Psoas muscle (tissue), 8 donors: ENCODE measurements around the gene AURKAIP1. TPM values are rescaled to one million over a fixed set of nuclear protein-coding genes. Genes with fewer than 3 reads are reported as not detected.
A peak's percentile ranks its signal among the peaks of the same experiment; 100 is the strongest.
"Not testable (repeated sequence)": the region's sequence is repeated elsewhere in the genome, so short reads cannot be mapped to it uniquely, and the experiment has no call there.

Experiments
- ATAC-seq, 4 donors: fragments of 200-7000 bp; cut with Tn5 transposase; one replicate each; pipeline ENCODE4 v1.9.1; 2020; ENCODE audit warnings: moderate library complexity in 3 of 4, mild to moderate bottlenecking in 2 of 4
- DNase-seq, 2 donors: peaks; one replicate each; pipeline ENCODE4 v3.0.0-alpha.2; 2020
- H3K27ac ChIP-seq: fragments of 200-600 bp; one replicate; pipeline ENCODE4 v1.8.0; 2022
- H3K27me3 ChIP-seq, 3 donors: fragments of 200-600 bp in 1 of 3; one replicate each; pipeline versions ENCODE4 v1.6.1 to v1.8.0; 2013 to 2022; ENCODE audit warnings: low read length in 2 of 3, mild to moderate bottlenecking in 2 of 3, moderate library complexity in 1 of 3; ENCODE audit not compliant: insufficient read depth in 3 of 3
- H3K36me3 ChIP-seq, 2 donors: fragments of 200-600 bp in 1 of 2; one replicate each; pipeline versions ENCODE4 v1.6.1 to v1.8.0; 2013 to 2022; ENCODE audit warnings: low read depth in 1 of 2, mild to moderate bottlenecking in 1 of 2, moderate library complexity in 1 of 2; ENCODE audit not compliant: insufficient read depth in 1 of 2
- H3K4me1 ChIP-seq: fragments of 200-600 bp; one replicate; pipeline ENCODE4 v1.8.0; 2022
- H3K4me3 ChIP-seq: fragments of 200-600 bp; one replicate; pipeline ENCODE4 v1.8.0; 2022; ENCODE audit warnings: mild to moderate bottlenecking
- H3K9me3 ChIP-seq: fragments of 200-600 bp; one replicate; pipeline ENCODE4 v1.8.0; 2022
- WGBS, 3 donors: extraction: QIAGEN DNeasy Blood & Tissue Kit; methylation state at CpG; one replicate each; pipeline versions ENCODE4 v1.1.6 to v1.1.7; 2013; 5-methylcytosine and 5-hydroxymethylcytosine counted together
- intact Hi-C, 2 donors: fragments of 100-400 bp; cut with DNase I; formaldehyde crosslinking; loops; one replicate each; pipeline versions ENCODE4 v1.11.0 to v1.14.2; 2022
- polyA plus RNA-seq, 3 donors: library from polyadenylated mRNA; stranded (reverse); fragments of 200-250 nt; gene quantifications; one replicate each; pipeline ENCODE4 v1.2.3, GENCODE V29; 2013
- total RNA-seq, 4 donors: library from RNA; stranded (reverse); fragmentation: NEBNext Ultra II Directional in 2 of 4; extraction: Animal tissue kit (Norgen Biotek cat#: 25700) in 2 of 4; gene quantifications; one replicate each; pipeline versions ENCODE4 v1.2.1 to v1.2.4, GENCODE V29; 2021 to 2023
- TF ChIP-seq, protein P1 (sequence below): fragments of 200-600 bp; IDR thresholded peaks from one replicate; pipeline ENCODE4 v1.8.0; 2022; ENCODE audit warnings: antibody characterized with exemption
- donor health status: healthy with polysubstance abuse.
- donor health status: DM: no; HTN: no; CAD: no; lungs with moderate emphysema.
- donor health status: Bipolar disorder and iron deficiency.
- donor health status: healthy.
- donor health status: DM: yes; HTN: yes; CAD: no.
- donor health status: DM: no; HTN: no; CAD: no.
- donor health status: DM: no; HTN: no; CAD: no.
- donor health status: DM: yes; HTN: yes; CAD: no.

The AURKAIP1 gene
- total and polyA plus RNA-seq, 7 donors = 180 to 534 (median 194) TPM

GRCh38 chr1:1387098-1388077 is 12.4 kb upstream of the AURKAIP1 start:
- H3K4me1 ChIP-seq = peaks cover 7% of the 10 kb centered on the region
- intact Hi-C loops = no loop called here
- peaks cover 17 to 82% of the 10 kb centered on the region in 2 donors for H3K36me3 ChIP-seq
- 93 to 96% (median 94%) methylated on average over 50 of the region's 50 CpGs for WGBS, 3 donors
- DNase-seq = no peak
- no peak overlapping the region for H3K4me3 ChIP-seq
- no peak overlapping the region for H3K27ac ChIP-seq
- H3K9me3 ChIP-seq = no peaks in the 10 kb centered on the region
- peak in 1 of 4 donors; percentile 12 for ATAC-seq
- no peaks in the 10 kb centered on the region for H3K27me3 ChIP-seq
- TF ChIP-seq, protein P1, sequence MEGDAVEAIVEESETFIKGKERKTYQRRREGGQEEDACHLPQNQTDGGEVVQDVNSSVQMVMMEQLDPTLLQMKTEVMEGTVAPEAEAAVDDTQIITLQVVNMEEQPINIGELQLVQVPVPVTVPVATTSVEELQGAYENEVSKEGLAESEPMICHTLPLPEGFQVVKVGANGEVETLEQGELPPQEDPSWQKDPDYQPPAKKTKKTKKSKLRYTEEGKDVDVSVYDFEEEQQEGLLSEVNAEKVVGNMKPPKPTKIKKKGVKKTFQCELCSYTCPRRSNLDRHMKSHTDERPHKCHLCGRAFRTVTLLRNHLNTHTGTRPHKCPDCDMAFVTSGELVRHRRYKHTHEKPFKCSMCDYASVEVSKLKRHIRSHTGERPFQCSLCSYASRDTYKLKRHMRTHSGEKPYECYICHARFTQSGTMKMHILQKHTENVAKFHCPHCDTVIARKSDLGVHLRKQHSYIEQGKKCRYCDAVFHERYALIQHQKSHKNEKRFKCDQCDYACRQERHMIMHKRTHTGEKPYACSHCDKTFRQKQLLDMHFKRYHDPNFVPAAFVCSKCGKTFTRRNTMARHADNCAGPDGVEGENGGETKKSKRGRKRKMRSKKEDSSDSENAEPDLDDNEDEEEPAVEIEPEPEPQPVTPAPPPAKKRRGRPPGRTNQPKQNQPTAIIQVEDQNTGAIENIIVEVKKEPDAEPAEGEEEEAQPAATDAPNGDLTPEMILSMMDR = no peak

DNA sequence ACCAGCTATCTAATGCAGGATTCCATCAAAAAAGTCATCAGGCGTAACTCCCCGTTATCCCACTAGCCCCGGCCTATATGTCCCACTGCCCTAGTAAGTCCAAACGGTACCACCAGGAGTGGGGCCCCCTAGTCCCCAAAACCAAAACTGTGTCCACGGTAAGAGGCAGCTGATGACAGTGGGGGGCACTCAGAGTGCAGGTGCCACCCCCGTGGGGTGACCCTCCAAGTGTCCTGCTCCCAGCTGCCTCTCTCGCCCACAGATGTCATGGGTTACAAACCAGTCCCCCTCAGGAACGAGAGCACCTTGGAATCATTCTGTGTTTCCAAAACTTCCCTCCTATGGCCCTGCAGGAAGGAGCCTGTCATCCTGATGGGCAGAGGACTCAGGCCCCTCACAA is 10.9 kb upstream of the AURKAIP1 start:
- WGBS, 3 donors = 89 to 92% (median 91%) methylated on average over 8 of the region's 8 CpGs
- no peak overlapping the region for H3K27ac ChIP-seq
- H3K4me3 ChIP-seq = no peak overlapping the region
- peaks cover 17 to 68% of the 10 kb centered on the region in 2 donors for H3K36me3 ChIP-seq
- TF ChIP-seq, protein P1 = no peak
- no peak for DNase-seq
- no peak for ATAC-seq
- H3K27me3 ChIP-seq = no peaks in the 10 kb centered on the region
- intact Hi-C loops = no loop called here
- H3K4me1 ChIP-seq = peaks cover 7% of the 10 kb centered on the region
- no peaks in the 10 kb centered on the region for H3K9me3 ChIP-seq

DNA sequence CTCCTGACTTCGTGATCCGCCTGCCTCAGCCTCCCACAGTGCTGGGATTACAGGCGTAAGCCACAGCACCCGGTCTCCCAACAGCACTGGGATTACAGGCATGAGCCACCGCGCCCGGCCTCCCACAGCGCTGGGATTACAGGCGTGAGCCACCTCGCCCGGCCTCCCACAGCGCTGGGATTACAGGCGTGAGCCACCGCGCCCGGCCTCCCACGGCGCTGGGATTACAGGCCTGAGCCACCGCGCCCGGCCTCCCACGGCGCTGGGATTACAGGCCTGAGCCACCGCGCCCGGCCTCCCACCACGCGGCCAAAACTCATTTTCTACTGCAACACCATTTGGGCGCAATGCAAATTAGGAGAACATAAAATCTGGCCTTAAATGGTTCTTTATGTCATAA is 10.3 kb upstream of the AURKAIP1 start:
- H3K9me3 ChIP-seq, intact Hi-C loops, H3K4me1 ChIP-seq, H3K27ac ChIP-seq, DNase-seq, ATAC-seq, H3K4me3 ChIP-seq, H3K27me3 ChIP-seq: not testable (repeated sequence)
- peaks cover 16 to 62% of the 10 kb centered on the region in 2 donors for H3K36me3 ChIP-seq
- 93 to 97% (median 94%) methylated on average over 29 of the region's 29 CpGs for WGBS, 3 donors

DNA sequence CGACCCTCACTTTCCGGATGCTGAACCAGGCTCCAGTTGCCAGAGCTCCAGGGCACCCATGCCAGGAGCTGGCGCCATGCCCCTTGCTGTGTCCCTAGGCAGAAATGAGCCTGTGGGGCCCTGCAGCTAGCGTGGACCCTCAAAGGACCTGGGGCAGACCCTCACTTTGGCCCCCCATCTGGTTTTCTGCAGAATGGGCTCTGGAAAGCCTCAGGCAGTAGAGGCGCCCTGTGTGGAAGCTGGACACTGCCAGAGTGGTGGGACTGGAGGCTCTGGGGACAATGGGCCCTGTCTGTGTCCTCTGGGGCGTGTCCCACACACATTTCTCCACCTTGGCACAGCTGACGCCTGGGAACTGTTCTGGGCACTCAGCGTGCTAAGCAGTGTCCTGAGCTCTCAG is 6.3 kb upstream of the AURKAIP1 start:
- Histone ChIP-seq H3K4me1 (peaks cover 7% of the 10 kb centered on the region), H3K27me3 (no peaks in the 10 kb centered on the region), H3K9me3 (no peaks in the 10 kb centered on the region), H3K36me3 (peaks cover 2 to 21% of the 10 kb centered on the region in 2 donors), H3K4me3 (no peak overlapping the region), H3K27ac (no peak overlapping the region)
- ATAC-seq (no peak), DNase-seq (peak in 1 of 2 donors; percentile 46)
- TF ChIP-seq, protein P1 = no peak
- WGBS, 3 donors = 68 to 80% (median 73%) methylated on average over 8 of the region's 8 CpGs
- intact Hi-C loops = no loop called here

DNA sequence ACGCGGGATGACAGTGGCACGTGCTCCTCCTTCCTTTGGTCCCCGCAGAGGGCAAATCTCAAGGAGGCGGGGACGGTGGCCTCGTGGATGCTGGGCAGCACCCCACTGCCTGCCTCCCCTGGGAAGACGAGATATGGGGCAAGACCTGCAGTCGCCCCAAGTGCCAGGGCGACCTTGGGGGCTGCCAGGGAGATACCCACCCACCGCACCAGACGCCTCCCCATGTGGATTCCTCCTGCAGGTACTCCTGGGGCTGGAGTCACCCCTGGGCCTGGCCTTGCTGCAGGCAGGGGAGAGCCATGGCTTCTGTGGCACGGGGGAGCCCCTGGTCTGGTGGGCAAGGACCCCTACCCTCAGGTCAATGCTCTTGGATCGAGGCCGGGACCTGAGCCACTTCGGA is 5.9 kb upstream of the AURKAIP1 start:
- intact Hi-C loops = no loop called here

More for the DNA sequence above, 5.9 kb upstream of the AURKAIP1 start:
- DNase-seq (peak in 1 of 2 donors; percentile 42), ATAC-seq (no peak)
- Histone ChIP-seq H3K36me3 (peaks cover 0 to 17% of the 10 kb centered on the region in 2 donors), H3K27me3 (no peaks in the 10 kb centered on the region), H3K4me1 (peaks cover 10% of the 10 kb centered on the region), H3K9me3 (no peaks in the 10 kb centered on the region), H3K4me3 (no peak overlapping the region), H3K27ac (no peak overlapping the region)
- TF ChIP-seq, protein P1 = no peak
- 89 to 91% (median 89%) methylated on average over 15 to 16 of the region's 16 CpGs for WGBS, 3 donors
